HepG2 (cell line): ENCODE measurements around the gene CAMK1D.

Source experiments
- JUND ChIP-seq: sonication (generic); formaldehyde crosslinking; IDR thresholded peaks from 2 replicates; pipeline ENCODE4 v1.8.0; 2022; ENCODE audit warnings: mild to moderate bottlenecking, missing genetic modification reagents
- POLR2AphosphoS5 ChIP-seq: IDR thresholded peaks from 2 replicates; pipeline ENCODE4 v1.6.1; 2012; ENCODE audit warnings: low read depth, low read length
- SRSF9 ChIP-seq: fragments of 200-400 bp; formaldehyde crosslinking; IDR thresholded peaks from 2 replicates; pipeline ENCODE4 v1.6.1; 2018; ENCODE audit warnings: borderline replicate concordance, mild to moderate bottlenecking, low read depth, low read length; ENCODE audit not compliant: insufficient read depth, poor library complexity, severe bottlenecking
- ZZZ3 ChIP-seq: sonication (generic); formaldehyde crosslinking; IDR thresholded peaks from 2 replicates; pipeline ENCODE4 v1.4.0; 2020; ENCODE audit warnings: missing genetic modification reagents, mild to moderate bottlenecking, borderline replicate concordance
- TF ChIP-seq, protein P1 (sequence below): sonication (generic); formaldehyde crosslinking; IDR thresholded peaks from 2 replicates; pipeline ENCODE4 v1.4.0; 2020; ENCODE audit warnings: mild to moderate bottlenecking, missing genetic modification reagents
- TF ChIP-seq, protein P2 (sequence below): sonication (generic); formaldehyde crosslinking; conservative IDR thresholded peaks from 2 replicates; pipeline ENCODE4 v1.5.0; 2020; ENCODE audit warnings: missing genetic modification reagents

DNA sequence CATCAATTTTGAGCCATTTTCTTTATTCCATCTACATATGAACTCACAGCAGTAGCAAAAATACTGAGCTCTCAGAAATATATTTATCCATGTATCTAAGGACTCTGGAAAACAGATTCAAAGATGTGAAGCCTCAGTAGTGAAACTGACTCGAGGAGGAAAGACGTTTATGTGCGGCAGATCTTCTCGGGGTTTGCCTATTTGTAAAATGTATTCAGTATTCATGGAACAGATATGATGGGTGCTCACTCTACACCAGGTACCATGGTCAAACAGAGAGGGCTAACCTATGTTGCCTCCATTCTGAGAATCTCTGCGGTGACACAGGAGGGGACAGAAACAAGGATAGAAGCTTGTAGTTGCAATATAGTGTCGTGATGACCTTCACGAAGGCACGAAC is 93.7 kb downstream of the CAMK1D start:
- TF ChIP-seq, protein P1, sequence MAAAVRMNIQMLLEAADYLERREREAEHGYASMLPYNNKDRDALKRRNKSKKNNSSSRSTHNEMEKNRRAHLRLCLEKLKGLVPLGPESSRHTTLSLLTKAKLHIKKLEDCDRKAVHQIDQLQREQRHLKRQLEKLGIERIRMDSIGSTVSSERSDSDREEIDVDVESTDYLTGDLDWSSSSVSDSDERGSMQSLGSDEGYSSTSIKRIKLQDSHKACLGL (CRISPR knock-in tag) = no peak
- TF ChIP-seq JUND (CRISPR knock-in tag) (no peak), ZZZ3 (CRISPR knock-in tag) (no peak), SRSF9 (no peak), POLR2AphosphoS5 (no peak)
- TF ChIP-seq, protein P2, sequence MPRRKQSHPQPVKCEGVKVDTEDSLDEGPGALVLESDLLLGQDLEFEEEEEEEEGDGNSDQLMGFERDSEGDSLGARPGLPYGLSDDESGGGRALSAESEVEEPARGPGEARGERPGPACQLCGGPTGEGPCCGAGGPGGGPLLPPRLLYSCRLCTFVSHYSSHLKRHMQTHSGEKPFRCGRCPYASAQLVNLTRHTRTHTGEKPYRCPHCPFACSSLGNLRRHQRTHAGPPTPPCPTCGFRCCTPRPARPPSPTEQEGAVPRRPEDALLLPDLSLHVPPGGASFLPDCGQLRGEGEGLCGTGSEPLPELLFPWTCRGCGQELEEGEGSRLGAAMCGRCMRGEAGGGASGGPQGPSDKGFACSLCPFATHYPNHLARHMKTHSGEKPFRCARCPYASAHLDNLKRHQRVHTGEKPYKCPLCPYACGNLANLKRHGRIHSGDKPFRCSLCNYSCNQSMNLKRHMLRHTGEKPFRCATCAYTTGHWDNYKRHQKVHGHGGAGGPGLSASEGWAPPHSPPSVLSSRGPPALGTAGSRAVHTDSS (CRISPR knock-in tag) = no peak
